Kidney tubule cell (primary cell): ENCODE data around the gene LOXL3.
A peak's percentile ranks its signal among the peaks of the same experiment; 100 is the strongest.

Source experiments
- DNase-seq: peaks from one replicate; pipeline ENCODE4 v3.0.0-alpha.2; 2018; ENCODE audit warnings: low spot score

The LOXL3 gene

GRCh38 chr2:74505448-74506246, 48.1 kb downstream of the LOXL3 start:
- no peak for DNase-seq

GRCh38 chr2:74504591-74504990, 49.2 kb downstream of the LOXL3 start:
- DNase-seq: no peak

DNA sequence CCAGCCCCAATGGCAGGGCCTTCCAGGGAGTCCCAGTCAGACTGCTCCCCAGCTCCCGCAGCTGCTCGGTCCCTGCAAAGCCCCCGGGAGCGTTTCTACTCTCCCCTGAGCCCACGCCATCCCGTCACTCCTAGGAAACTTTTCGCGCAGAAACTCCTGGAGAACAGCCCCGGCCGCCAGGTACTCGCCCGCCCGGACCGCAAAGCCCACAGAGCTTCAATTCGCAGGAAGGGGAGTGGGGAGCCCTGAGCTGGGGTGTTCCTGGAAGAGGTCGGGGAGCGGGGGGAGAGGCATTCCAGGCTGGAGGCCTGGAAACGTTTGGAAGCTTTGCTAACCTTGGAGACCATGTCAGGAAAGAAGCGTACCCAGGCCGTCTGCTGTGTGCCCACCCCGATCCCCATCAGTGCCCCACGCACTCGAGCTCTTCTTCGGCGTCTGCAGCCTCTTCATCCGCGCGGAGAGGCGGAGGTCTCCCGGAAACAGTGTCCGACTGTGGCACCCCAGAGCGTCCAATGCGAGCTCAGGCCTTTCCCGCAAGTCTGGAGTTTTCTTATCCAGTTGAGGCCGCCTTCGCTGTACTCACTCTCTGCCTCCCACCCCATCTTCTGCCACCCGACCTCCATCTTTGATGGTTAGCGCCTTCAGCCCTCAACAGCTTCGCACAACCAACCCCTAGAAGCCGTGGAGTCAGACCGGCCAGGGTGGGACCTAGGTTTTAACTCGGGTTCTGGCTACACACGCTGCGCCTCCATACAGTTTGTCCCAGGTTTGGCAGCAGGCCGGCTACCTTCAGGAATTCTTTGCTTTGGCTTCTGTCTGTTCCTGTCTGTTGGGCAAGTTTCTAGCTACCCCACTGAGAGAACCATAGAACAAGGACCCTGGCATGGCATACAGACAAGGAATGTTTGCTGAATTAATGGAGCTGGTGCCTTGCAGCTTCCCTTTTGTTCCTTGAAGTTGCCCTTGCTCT, 50.0 kb downstream of the LOXL3 start:
- DNase-seq: no peak

DNA sequence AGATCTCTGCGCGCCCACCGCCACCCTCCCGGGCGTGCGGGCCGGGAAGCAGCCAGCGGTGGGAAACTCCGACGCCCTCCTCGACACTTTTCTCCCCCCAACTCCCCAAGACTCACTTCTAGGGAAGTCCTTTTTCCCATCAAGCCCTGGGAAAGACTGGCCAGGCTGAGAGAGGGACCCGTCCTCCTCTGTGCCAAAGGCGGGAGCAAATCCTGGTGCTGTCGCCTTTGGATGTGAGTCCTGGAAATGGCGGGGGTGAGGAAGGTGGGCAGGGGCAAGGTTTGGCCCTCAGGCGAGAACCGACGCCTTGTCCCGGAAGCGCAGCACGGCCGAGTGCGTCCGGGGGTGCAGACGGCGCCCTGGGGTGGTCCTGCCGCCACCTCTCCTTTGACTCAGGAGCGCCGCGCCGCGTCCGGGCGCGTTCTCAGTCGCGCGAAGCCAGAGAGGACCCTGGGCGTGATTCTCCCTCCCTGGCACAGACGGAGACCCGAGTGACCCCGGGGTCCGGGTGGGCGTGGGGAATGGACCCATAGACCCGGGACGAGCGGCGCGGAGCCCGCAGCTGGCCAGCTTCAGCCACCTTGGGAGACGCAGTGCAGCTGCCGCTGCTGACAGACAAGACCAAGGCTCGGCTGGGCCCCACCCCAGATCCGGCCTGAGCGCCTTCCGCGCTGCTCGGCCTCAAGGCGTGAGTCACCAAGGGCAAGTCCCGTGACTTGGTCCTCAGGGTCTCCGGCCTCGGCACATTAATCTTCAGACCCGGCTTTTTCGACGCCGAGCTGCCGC, 50.8 kb downstream of the LOXL3 start:
- DNase-seq: peak; percentile 83

GRCh38 chr2:74502147-74502719, 51.5 kb downstream of the LOXL3 start:
- no peak for DNase-seq

GRCh38 chr2:74501335-74502071, 52.2 kb downstream of the LOXL3 start:
- no peak for DNase-seq

DNA sequence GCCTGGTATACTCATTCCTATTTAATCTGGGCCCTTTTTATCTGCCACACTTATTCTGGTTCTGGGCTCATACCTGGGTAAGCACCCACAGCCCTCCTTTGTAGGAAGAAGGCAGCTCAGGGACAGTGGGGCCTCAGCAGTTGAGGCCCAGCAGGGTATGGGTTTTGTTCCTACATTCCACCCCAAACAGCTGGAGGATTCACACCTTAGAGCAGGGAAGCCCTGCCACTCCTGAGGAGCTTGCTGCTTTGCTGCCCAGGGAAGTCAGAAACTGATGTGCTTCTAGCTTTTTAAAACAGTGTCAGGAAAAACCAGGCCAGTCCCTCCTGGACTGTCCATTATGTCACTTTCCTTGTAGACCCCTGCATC, 53.2 kb downstream of the LOXL3 start:
- DNase-seq: no peak

DNA sequence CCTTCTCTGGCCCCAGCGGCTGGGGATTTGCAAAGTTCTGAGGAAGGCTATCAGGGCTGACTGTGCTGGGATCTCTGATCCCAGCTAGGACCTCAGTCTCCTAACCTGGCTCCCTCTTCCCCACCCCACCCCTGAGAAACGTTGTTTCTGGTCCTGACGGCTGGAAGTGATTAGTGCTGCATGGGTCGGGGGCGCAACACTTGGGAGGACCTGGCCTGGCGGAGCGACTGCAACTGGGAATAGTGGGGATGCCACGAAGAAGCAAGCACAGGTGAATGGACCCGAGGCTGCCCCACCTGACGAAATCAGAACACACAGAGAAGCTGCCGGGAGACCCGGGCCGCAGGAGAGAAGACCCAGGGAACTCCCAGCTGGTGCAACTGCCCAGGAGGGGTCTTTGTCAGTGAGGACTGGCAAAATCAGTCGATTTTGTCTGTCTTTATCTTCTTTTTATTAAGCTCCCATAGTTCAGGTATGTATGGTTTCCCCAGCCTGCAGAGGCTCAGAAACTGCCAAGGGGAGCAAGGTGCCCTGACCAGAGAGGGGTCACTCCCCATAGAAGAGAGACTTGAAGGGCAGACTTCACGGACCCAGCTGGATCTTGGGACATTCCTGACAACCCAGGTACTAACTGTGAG, 53.7 kb downstream of the LOXL3 start:
- DNase-seq: no peak

GRCh38 chr2:74499267-74499939, 54.3 kb downstream of the LOXL3 start, which contains the start of gene LBX2:
TSS of gene LBX2 (minus strand) at chr2:74499603. CDS start at chr2:74499537, 66 bp downstream.
- no peak for DNase-seq

GRCh38 chr2:74498500-74499266, 55.1 kb downstream of the LOXL3 start:
- peak; percentile 57 for DNase-seq

- no peak for DNase-seq
These were observed 55.8 kb downstream of the LOXL3 start for GRCh38 chr2:74497777-74498499.

DNA sequence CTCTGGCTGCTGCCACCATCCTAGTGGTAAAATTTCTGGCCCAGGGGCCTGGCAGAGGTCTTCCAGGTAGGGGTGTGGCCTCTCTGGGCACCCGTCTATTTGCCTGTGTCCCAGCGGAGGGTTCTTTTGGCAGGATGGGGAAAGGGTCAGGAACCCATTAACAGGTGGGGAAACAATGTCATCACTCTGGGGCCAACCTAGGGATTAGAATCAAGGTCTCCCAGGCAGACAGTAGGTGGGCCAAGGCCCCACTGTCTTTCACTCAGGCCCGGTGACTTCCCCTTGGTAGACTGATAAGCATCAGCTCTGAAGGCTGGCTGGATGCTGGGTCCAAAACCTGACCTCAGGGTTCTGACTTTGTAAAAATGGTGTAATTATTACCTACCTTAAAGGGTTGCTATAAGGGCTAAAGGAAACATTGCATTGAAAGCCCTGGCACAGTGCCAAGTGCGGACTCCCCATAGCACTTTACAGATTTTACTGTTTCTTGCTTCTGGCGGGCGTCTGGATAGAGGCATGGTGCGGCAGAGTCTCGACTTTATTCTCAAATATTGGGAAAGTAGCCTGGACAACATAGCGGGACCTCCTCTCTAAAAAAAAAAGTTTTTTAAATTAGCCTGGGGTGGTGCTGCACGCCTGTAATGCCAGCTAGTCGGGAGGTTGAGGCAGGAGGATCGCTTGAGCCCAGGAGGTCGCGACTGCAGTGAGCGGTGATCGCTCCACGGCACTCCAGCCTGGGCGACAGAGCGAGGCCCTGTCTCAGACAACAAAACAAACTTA, 56.6 kb downstream of the LOXL3 start:
- DNase-seq: no peak

- DNase-seq: no peak
These were observed 58.3 kb downstream of the LOXL3 start for GRCh38 chr2:74495440-74495839.

DNA sequence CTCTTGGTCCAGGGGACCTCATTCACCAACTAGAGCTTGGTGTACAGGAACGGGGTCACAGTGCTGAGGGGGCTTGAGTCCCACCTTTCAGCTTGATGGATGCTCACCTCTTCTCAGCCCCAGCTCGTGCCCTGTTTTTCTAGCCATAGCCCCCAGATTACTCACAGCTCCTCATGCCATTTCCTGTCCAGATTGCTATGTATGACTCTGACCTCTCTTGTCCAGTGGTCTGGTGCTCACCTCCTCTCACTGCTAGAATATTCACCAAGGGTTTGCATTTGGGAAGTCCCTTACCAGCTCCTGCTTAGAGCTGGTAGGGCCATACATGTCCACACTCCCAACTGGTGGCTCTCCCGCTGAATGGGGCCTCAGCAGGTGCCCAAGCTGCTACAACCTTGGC, 60.2 kb downstream of the LOXL3 start:
- DNase-seq: peak; percentile 31

GRCh38 chr2:74491648-74492544, 61.8 kb downstream of the LOXL3 start:
- DNase-seq: no peak

- no peak for DNase-seq
These were observed 63.8 kb downstream of the LOXL3 start for GRCh38 chr2:74489906-74490305.
